Stimulated activated CD4-positive, alpha-beta T cell treated with anti-CD3 and anti-CD28 coated beads, Interleukin-4, amount 100 ng/mL, for 48 hours (primary cell): ENCODE data around the gene TDG.
"Not testable (repeated sequence)": the region's sequence is repeated elsewhere in the genome, so short reads cannot be mapped to it uniquely, and the experiment has no call there.

ENCODE experiments used
- DNase-seq, 2 donors: peaks; one replicate each; pipeline ENCODE4 v3.0.0-alpha.2; 2020; ENCODE audit warnings: low read depth in 2 of 2

TDG gene

GRCh38 chr12:103960616-103961227, 5.0 kb upstream of the TDG start:
- DNase-seq, result no peak

GRCh38 chr12:103962493-103962892, 3.2 kb upstream of the TDG start:
- DNase-seq, result no peak

DNA sequence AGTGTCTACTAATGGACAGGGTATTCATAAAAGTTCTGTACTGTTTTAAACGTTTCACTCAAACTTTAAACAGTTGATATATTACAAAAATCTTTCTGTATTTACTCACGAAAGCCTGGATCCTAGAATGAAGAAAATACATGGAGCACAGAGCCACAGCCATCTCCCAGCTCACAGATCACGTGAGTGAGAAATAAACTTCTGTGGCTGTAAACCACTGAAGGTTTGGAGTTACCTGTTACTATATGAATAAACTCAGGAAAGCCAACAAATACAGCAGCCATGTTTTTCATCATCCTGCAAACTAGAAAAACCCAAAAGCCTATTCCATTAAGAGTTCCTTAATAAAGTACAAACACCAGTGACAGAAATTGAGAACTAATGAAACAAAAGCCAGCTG, 867 bp upstream of the TDG start:
- no peak for DNase-seq

DNA sequence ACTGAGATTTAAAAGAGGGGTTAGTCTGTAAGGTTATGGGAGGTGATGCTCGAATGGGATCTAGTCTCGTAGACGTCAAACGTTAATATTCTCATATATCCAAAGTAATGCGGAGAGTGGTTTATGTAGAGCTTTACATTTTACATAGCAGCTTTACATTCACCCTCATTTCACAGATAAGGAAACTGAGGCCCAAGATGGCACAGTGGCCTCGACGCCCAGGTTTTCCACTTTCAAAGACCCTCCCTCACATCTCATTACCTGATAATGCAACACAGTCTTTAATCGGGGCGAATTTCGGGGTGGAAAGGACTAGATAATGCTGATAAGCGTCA, 450 bp upstream of the TDG start:
- no peak for DNase-seq

DNA sequence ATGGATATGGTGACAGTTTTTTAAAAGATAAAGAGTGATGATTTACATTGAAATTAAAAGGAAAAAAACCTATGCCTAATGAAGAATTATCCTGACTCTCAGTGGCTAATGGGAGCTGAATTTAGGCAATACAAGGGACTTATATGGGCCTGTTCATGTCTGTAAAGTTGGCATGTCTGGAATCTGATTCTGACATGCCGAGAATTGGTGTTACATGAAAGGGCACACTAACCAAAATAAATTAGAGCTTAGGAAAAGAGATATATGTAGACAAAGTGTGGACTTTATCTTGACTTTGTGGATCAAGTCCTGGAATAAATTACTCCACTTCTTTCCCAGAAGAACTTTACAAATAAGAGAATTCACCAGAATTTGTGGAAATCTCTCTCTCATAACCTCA, 1.1 kb downstream of the TDG start:
- no peak for DNase-seq

GRCh38 chr12:103969391-103969790, 3.7 kb downstream of the TDG start:
- no peak for DNase-seq

DNA sequence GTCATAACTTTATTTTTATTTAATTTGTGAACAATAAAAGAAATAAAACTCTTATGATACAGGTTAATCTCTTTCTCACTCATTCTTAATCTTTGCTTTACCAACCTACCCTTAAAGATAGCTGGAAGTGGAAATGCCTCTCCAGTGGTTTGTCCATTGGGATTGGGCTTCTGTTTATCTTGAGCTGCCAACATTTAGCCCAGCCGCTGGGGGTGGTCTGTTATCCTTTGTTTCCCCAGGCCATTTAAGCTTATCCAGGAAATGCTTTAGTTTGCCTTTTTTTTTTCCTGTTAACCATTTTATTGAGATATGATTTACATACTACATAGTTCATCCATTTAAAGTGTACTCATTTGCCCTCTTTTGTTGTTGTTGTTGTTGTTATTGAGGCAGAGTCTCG, 8.2 kb downstream of the TDG start:
- DNase-seq, result no peak

DNA sequence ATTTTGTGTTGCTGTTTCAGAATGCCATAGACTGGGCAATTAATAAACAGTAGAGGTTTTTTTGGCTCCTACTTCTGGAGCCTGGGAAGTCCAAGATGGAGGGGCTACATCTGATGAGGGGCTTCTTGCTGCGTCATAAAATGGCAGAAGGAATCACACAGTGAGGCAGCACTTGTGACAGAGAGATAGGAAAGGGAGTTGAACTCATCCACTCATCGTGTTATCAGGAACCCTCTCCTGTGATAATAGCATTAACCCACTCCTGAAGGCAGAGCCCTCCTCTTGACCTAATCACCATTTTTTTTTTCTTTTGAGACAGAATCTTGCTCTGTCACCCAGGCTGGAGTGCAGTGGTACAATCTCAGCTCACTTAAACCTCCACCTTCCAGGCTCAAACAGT, 9.7 kb downstream of the TDG start:
- no peak for DNase-seq

GRCh38 chr12:103978384-103978982, 12.8 kb downstream of the TDG start:
- DNase-seq, result no peak

GRCh38 chr12:103986829-103987228, 21.2 kb downstream of the TDG start:
- DNase-seq, result no peak

- DNase-seq, result no peak
These were observed 28.6 kb downstream of the TDG start for GRCh38 chr12:103994235-103994634.

DNA sequence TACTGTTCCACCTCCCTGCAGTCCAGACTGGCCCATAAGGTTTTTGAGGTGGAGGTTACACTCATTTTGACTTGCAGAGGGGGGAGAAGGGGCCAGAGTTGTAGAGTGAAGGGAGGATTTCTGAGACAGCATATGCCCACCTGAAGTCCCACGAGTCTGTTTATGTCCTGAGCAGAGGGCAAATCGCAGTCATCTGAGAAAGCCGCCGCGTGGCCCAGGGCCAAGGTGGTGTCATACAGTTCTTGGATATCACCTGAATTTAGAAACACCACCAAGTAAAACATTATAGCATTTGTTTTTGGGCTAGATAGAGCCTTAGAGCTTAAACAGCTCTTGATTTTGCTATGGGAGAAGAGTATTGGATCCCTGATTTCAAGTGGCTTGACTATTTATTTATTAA, 30.9 kb downstream of the TDG start:
- no peak for DNase-seq

DNA sequence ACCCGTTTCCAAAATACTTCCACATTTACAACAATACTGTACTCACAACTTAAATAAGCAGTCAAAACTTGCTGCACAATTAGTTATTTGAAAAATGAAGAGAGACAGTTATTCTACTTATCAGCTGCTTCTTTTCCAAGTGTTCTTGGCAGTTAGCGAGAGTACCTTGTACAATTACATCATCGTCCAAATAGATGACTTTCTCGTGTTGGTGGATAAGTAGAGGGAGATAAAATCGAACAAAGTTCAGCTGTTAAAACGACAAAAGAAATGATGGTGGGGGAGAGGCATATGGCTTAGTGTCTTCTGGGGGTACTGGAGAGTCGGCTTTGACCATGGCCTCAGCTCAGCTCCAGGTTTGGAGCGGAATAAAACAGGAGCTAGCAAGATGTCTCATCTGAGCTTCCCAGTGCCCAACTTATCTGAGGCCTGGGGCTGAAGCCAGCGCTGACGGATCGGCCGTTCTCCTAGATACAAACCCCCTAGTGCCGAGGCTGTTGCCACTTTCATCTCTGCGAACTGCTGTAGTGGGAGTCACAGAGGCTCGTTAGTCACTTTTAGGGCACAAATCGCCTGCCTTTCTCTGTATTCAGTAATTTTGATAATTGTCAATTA, 31.7 kb downstream of the TDG start:
- no peak for DNase-seq

GRCh38 chr12:103998976-103999375, 33.3 kb downstream of the TDG start:
- no peak for DNase-seq

DNA sequence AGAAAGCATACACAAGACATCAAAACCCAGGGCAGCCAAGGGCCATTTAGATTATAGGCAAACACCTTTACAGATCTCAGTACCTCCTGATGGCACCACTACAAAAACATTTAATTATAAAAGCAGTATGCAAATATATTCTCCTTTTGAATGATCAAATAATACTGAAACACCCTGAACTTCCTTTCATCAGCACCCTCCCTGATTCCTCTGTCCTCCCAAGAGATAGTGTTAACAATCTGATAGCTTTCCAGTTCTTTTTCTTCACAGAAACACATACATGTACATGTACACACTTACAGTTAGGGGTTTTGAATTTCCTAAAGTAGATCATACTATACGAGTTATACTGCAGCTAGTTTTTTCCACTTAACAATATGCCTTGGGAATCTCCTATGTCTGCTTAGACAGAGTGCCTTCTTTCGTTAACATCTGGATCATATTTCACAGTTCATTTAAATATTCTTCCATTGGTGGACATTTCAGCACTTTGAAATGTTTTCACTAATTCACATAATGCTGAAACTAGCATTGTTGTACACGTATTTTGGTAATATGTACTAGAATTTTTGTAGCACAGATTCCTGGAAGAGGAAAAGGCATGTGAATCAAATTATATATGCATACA, 35.2 kb downstream of the TDG start:
- no peak for DNase-seq

DNA sequence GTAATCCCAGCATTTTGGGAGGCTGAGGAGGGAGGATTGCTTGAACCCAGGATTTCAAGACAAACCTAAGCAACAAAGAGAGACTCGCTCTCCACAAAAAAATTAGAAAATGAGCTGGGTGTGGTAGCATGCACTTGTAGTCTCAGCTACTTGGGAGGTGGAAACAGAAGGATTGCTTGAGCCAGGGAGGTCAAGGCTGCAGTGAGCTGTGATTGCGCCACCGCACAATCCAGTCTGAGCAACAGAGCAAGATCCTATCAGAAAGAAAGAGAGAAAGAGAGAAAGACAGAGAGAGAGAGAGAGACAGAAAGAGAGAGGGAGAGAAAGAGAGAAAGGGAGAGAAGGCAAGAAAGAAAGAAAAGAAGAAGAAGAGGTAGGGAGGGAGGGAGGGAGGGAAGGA, 37.0 kb downstream of the TDG start:
- DNase-seq, result no peak

- DNase-seq, result no peak
These were observed 37.9 kb downstream of the TDG start for GRCh38 chr12:104003596-104003995.

DNA sequence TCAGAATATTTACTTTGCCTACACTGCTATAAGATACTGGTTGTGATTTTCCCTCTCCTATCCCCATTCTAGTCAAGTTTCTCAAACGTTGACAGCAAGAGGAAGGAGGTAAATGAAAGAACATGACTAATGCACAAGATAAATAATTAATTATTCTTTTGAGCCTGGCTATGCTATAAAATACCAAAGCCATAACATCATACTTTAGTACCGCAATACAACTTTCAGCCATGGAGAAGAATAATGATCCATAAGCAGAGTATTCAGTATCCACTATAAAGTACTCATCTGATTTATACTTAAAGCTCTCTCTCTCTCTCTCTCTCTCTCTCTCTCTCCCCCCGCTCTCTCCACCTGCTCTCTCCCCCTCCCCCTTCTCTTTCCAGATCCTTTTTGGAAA, 41.3 kb downstream of the TDG start:
- DNase-seq, result no peak

GRCh38 chr12:104010121-104010520, 44.4 kb downstream of the TDG start:
- DNase-seq, result no peak

- no peak for DNase-seq
These were observed 45.0 kb downstream of the TDG start for GRCh38 chr12:104010606-104011169.

GRCh38 chr12:104011253-104011652, 45.6 kb downstream of the TDG start:
- DNase-seq, result no peak

GRCh38 chr12:104012331-104012730, 46.7 kb downstream of the TDG start:
- no peak for DNase-seq

DNA sequence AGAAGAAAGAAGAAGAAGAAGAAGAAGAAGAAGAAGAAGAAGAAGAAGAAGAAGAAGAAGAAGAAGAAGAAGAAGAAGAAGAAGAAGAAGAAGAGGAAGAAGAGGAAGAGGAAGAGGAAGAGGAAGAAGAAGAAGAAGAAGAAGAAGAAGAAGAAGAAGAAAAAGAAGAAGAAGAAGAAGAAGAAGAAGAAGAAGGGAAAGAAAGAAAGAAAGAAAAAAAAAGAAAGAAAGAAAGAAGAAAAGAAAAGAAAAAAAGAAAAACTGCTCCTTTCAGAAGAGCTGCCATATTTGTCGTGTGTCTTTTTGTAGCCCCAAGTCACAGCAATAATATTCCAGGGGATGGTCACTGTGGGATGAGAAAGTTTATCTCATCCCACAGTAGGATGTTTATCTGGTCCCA, 56.2 kb downstream of the TDG start:
- not testable (repeated sequence) for DNase-seq
